Activated CD4-positive, alpha-beta T cell treated with anti-CD3 and anti-CD28 coated beads for 4 hours (primary cell): ENCODE data around the gene MARCHF4.
"Not testable (repeated sequence)": the region's sequence is repeated elsewhere in the genome, so short reads cannot be mapped to it uniquely, and the experiment has no call there.

Experiments
- DNase-seq, 2 donors: peaks; one replicate each; pipeline ENCODE4 v3.0.0-alpha.2; 2020

The MARCHF4 gene

GRCh38 chr2:216391401-216391800 is 19.1 kb upstream of the MARCHF4 start:
- DNase-seq: no peak

GRCh38 chr2:216389570-216389969 is 17.3 kb upstream of the MARCHF4 start:
- DNase-seq: no peak

DNA sequence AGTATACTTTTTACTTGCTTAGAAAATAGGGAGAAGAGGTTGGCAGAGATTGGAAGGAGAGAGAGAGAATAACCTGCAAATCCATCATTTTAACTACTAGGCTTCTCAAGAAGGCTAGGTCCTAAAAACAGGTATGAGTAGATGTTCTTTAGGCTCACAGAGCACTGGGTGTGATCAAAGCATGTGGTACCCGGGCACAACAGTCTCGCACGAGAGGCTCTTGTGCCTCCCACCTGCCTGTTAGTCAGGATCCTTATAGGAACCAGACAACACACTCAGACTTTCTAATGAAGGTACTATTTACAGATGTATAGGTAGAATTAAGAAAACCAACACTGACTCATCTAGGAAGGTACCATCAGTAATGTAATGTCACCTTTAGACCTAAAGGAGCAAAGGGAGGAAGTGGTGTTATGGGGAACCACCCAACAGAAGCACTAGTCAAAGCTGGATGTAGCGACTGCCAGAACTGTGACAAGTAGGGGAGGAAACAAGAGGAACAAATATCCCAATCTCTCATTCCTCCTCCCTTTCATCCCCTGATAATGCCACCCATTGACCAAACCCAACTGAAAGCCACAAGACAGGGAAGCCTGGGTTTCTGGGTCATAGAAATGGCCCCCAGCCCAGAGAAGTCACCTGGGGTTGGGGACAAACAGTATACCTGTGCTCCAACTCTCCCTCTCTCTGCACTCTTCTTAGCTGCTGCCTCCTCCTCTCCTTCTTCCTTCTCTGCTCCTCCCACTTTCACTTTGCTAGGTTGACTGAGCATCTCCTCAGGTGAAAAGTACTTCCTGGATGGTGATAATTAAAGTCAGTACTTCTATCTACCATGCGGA is 16.0 kb upstream of the MARCHF4 start:
- peak; percentile 14 to 16 for DNase-seq

DNA sequence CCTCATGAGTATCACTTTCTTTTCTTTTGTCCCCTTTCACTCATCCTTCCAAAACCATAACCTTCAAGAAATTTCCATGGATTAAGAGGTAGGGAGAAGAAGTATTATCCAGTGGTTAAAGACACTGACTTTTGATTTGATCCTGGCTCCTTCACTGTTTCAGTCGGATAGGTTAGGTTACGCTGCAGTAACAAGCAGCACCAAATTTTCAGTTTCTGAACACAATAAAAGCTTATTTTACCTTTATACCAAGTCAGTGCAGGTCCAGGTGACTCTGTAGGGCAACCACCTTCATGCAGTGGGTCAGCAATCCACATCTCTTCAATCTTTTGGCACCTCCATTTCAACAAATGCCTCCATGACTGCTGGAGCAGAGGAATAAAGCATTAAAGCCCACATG is 15.0 kb upstream of the MARCHF4 start:
- DNase-seq: no peak

GRCh38 chr2:216385478-216385877 is 13.2 kb upstream of the MARCHF4 start:
- no peak for DNase-seq

GRCh38 chr2:216384409-216384808 is 12.1 kb upstream of the MARCHF4 start:
- DNase-seq: not testable (repeated sequence)

- DNase-seq: no peak
These were observed 7.7 kb upstream of the MARCHF4 start for GRCh38 chr2:216379977-216380376.

- DNase-seq: no peak
These were observed 3.0 kb upstream of the MARCHF4 start for GRCh38 chr2:216375286-216375685.

GRCh38 chr2:216373896-216374295 is 1.6 kb upstream of the MARCHF4 start:
- DNase-seq: no peak

DNA sequence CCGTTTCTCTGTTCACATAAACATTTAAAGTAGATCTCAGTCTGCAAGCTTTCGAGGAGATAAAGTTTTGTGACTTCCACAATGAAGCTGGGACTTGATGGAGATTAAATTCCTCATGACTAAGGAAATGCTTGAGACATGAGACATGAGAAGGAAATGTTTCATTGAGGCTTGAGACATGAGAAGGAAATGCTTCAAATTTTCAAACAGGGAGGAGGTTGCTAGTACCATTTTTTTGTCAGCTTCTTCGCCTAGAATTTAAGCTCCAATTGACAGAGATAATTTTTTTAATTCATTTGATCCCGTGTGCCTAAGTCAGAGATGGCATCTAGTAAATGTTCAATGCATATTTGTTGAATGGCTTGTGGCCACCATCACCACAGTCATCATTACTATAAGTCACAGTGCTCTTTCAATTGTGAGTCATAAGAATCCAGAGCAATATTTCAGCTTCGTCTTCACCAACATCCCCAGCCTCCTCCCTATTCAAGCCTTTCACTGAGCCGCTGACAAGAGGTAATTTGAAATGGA is 543 bp upstream of the MARCHF4 start:
- no peak for DNase-seq

DNA sequence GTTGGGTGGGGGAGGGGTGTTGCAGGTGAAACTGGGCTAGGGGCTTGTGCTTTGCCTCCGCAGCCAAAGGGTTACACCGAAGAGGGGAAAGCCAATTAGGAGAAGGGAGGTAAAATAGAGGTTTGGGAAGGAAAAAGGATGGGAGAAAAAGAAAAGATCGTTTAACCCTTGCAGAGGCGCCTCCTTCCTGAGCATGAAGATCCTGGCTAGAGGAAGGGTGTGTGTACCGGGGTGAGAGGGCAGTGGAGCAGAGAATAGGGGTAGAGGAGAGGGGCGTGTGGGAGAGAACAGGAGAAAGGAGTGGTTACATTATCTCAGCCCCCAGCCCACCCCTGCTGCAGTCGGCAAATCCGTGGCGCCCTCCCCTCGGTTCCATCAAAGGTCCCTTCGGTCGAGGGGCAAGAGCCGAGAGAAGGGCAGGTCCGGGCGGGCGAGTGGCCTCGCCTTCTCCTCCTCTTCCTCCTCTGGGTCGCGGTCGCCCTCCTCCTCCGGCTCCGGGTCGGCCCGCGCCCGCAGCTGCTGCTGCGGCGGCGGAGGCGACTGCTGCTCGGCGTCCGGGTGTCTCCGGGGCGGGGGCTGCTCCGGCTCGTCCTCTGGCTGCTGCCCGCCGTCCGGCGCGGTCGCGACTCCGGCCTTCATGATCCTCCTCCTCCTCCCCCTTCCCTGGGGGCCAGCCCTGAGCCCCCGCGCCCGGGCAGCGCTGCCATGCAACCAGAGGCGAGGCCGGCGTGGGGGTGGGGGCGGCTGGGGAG is 1.1 kb downstream of the MARCHF4 start:
- DNase-seq: no peak

DNA sequence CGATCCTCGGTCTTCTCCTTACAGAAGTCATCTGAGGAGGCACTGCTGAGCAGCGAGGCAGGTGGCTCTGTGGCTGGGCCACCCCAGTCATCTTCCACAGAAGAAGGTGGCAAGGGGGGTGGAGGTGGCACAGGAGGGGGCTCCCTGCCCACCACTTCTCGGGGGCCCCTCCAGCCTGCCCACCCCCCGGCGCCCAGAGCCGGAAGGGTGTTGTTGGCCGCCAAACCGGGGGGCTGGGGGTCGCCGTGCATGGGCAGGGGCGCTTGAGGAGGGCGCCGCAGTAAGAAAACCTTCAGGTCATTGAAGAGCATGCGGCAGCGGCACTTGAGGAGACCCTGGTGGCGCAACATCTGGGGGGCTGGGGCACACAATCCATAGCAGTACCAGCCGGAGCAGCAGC is 2.5 kb downstream of the MARCHF4 start:
- DNase-seq: no peak

GRCh38 chr2:216366777-216367471 is 5.4 kb downstream of the MARCHF4 start:
- no peak for DNase-seq

DNA sequence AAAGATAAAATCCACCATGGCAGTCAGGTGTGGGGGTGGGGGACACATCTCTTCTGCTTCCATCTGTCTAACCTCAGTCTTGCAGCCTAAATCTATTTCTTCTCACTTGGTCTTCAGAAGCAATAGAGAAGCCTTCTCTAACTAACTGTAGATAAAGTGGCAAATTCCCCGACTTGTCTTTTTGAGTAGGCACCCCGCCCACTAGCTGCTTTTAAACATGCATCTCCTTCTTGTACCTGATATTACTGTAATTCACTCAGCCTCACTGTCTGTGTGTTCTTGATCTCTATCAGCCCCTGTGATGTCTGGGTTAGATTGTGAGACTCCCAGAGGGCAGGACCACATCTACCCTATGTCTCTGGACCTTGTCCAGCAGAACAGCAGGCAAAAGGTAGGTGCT is 6.8 kb downstream of the MARCHF4 start:
- DNase-seq: no peak

DNA sequence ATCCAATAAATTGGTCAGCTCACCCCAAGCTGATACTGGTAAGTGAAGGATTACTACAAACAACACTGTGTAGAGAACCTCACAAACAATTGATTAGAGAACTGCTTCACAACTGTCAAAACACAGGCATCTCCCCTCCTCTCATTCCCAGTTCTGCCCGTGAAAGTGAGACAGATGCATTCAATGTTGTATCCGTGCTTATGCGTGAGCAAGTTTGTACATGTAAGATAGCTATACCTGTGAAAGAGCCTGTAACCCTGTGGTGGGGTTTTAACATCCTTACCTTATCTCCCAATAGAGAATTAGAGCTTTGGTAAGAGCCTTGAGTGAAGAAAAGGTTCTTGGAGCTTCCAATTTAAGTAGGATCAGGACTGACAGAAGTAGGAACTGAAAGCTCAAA is 9.1 kb downstream of the MARCHF4 start:
- no peak for DNase-seq

DNA sequence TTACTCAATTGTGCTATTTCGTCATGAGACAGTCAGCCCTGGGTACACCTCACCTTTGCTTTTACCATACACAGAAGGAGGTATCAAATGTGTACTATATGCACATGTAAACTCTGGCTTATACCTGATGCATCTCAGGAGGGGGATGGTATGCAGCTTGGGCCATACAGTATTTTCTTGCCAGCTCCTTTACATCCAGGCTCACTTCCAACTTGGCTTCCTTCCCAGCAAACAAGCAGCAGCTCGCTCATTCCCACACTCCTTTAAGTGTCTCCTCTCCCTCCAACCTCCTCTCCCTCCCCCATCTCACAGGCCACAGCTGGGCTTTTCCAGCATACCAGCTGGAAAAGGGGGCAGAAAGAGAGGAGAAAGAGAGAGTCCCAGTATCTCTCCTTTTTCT is 9.6 kb downstream of the MARCHF4 start:
- DNase-seq: no peak

DNA sequence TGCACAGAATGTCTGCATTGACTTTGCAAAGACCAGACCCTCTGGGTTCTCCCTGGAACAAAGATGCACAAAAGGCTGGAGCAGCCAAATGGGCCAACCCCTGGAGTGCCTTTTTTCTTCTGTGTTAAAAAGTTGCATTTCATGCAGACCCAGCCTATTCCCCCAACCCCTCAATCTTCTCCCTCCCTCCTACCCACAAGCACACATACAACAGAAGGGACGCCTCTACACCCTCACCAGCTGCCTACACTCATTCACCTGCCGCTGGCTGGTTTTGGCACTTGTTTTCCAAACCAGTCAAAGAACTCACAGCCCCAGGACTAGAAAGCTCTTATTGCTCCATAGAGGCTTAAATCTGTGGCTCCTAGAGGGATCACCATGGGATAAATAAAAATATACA is 16.6 kb downstream of the MARCHF4 start:
- DNase-seq: no peak

GRCh38 chr2:216354306-216354705 is 18.0 kb downstream of the MARCHF4 start:
- no peak for DNase-seq

GRCh38 chr2:216352653-216353270 is 19.5 kb downstream of the MARCHF4 start:
- DNase-seq: no peak

- DNase-seq: no peak
These were observed 20.9 kb downstream of the MARCHF4 start for GRCh38 chr2:216351172-216351925.

- DNase-seq: peak in 1 of 2 donors; percentile 17
These were observed 22.0 kb downstream of the MARCHF4 start for GRCh38 chr2:216350214-216350791.

DNA sequence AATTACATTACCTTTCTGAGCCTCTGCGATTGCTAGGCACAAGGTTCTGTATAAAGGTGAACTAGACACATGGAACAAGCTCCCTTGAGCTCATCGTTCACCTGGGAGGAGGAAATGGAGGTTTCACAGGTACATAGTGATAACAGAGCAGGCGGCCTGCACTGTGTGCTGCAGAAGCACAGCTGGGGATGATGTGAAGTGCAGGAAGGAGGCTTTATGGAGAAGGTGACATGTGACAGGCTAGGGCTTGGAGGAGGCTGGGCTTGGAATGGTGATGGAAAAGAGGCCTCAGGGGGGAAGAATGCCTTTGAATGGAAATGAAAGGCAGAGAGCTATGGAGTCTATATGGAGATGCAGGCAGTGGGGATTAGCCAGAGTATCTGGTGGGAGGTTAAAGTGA is 22.9 kb downstream of the MARCHF4 start:
- no peak for DNase-seq
